Breast epithelium (tissue), 3 donors: Measurements from ENCODE around the gene ETFB.

ENCODE experiments used
- POLR2A ChIP-seq: fragments of 450-650 bp; IDR thresholded peaks from one replicate; pipeline ENCODE4 v1.6.1; 2016; ENCODE audit warnings: antibody characterized with exemption, mild to moderate bottlenecking, moderate library complexity
- POLR2AphosphoS5 ChIP-seq, 3 donors: sonication (generic); formaldehyde crosslinking; IDR thresholded peaks; one replicate each; pipeline ENCODE4 v1.6.1; 2017; ENCODE audit warnings: antibody characterized with exemption in 3 of 3

DNA sequence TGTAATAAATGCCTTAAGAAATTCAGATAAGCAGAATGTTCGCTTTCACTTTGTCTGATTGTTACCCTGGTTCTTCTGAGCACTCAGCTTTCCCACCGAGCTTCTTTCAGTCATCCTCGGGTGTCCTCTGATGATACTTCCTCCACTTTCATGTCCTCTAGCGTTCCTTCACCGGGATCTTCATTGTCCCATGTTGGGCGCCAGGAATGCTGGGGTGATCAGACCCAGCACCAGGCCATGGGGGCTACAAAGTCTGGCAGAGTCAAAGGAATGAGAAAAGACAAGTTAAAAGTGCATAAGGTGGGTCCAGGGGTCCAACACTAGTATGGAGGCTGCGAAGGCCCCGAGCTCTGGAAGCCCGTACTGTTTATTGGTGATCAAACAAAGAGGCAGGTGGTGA lies 35.9 kb upstream of the ETFB start:
- no peak for TF ChIP-seq POLR2A
- no peak for TF ChIP-seq POLR2AphosphoS5 (IDR thresholded peaks at IDR 0.05)
